GM13977 (cell line): ENCODE measurements around the gene MAJIN.

Experiments used
- DNase-seq: peaks from one replicate; pipeline ENCODE4 v3.0.0; 2012; ENCODE audit warnings: low spot score
- CTCF ChIP-seq: IDR thresholded peaks from 2 replicates; pipeline ENCODE4 v1.5.1; 2012; ENCODE audit warnings: mild to moderate bottlenecking, control low read depth; ENCODE audit not compliant: insufficient read depth; ENCODE audit errors: extremely low read depth, missing control alignments
- in situ Hi-C: fragments of 300-500 bp; cut with MboI; formaldehyde crosslinking; loops from one replicate; pipeline ENCODE4 v1.12.0; 2022; ENCODE audit warnings: low sequenced_read_pairs, low pct_unique_long_range_greater_than_20kb, mixed read lengths, inconsistent platforms; ENCODE audit not compliant: unreplicated experiment

MAJIN gene

GRCh38 chr11:64934682-64935358 is 37.1 kb downstream of the MAJIN start:
- DNase-seq, result no peak

GRCh38 chr11:64933935-64934681 is 37.8 kb downstream of the MAJIN start:
- no peak for TF ChIP-seq CTCF
- no peak for DNase-seq

More at GRCh38 chr11:64934682-64935358, 37.1 kb downstream of the MAJIN start:
- TF ChIP-seq CTCF, result no peak
- in situ Hi-C loops, result no loop called here

GRCh38 chr11:64933213-64933934 is 38.5 kb downstream of the MAJIN start:
- no peak for DNase-seq
- no peak for TF ChIP-seq CTCF
- in situ Hi-C loops, result no loop called here

More at GRCh38 chr11:64933935-64934681, 37.8 kb downstream of the MAJIN start:
- in situ Hi-C loops, result no loop called here

- TF ChIP-seq CTCF, result no peak
- DNase-seq, result no peak
- in situ Hi-C loops, result no loop called here
Observed at GRCh38 chr11:64932324-64932723, 39.6 kb downstream of the MAJIN start.

- in situ Hi-C loops, result no loop called here
- no peak for TF ChIP-seq CTCF
- no peak for DNase-seq
Observed at GRCh38 chr11:64931290-64931689, 40.6 kb downstream of the MAJIN start.

- in situ Hi-C loops, result no loop called here
- no peak for TF ChIP-seq CTCF
- no peak for DNase-seq
Observed at GRCh38 chr11:64930340-64930739, 41.6 kb downstream of the MAJIN start.
